Measurements from ENCODE around the gene FOXP4. TPM values are rescaled to one million over a fixed set of nuclear protein-coding genes. Genes with fewer than 3 reads are reported as not detected.

The FOXP4 gene
- total RNA-seq, 1 donor from 2014 or later, result 2.7 TPM

DNA sequence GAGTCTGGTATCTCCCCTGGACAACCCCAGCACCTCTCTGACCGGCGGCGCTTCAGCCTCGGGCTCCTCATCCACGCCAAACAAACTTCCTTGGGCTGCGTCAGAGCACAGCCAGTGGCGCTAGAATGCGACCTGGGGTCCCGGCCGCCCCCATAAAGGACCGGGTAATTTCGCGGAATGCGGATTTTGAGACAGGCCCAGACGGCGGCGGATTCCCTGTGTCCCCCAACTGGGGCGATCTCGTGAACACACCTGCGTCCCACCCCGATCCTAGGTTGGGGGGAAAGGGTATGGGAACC is 1.6 kb downstream of the FOXP4 start:
- H3K27ac Mint-ChIP-seq, result no peak overlapping the region

DNA sequence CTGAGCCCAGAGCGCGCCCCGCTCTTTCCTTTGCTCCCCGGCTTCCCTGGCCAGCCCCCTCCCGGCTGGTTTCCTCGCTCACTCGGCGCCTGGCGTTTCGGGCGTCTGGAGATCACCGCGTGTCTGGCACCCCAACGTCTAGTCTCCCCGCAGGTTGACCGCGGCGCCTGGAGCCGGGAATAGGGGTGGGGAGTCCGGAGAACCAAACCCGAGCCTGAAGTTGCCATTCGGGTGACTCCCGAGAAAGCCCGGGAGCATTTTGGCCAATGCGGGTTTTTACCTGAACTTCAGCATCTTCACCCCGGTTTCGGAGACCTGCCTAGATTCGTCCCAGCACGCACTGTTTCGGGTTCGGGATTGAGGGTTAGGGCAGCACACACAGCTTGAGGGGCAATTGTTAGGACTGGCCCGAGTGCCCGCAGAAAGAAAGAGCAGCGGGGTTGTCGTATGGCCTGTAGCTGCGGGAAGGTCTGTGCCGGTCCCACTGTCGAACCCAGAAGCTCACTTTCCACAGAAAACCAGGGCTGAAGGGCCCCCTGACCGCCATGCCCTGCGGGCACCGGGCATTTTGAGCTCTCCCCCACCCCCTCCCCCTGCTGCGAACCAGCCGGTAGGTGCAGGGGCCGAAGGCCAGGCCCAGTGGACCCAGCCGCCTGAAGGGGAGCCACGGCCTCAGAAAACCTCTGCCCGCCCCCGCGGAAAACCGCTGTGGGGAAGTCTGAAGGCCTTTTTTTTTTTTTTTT is 2.1 kb downstream of the FOXP4 start:
- Histone ChIP-seq H3K36me3 (no peaks in the 10 kb centered on the region), H3K79me2 (ENCODE audit: low read depth) (peaks cover 65% of the 10 kb centered on the region), H3F3A (ENCODE audit: low read depth) (peaks cover 20% of the 10 kb centered on the region), H3K27me3 (peaks cover 87% of the 10 kb centered on the region), H3K4me1 (peaks cover 64% of the 10 kb centered on the region), H3K9me3 (ENCODE audit: low read depth) (no peaks in the 10 kb centered on the region), H3K4me3 (peak overlapping the region; percentile 89), H2AFZ (replicated peaks) (no peak overlapping the region), H3K4me2 (peak overlapping the region; percentile 97), H3K27ac (no peak overlapping the region), H4K20me1 (ENCODE audit: low read depth) (peaks cover 74% of the 10 kb centered on the region), H3K9ac (no peak overlapping the region)
- TF ChIP-seq, protein P1, sequence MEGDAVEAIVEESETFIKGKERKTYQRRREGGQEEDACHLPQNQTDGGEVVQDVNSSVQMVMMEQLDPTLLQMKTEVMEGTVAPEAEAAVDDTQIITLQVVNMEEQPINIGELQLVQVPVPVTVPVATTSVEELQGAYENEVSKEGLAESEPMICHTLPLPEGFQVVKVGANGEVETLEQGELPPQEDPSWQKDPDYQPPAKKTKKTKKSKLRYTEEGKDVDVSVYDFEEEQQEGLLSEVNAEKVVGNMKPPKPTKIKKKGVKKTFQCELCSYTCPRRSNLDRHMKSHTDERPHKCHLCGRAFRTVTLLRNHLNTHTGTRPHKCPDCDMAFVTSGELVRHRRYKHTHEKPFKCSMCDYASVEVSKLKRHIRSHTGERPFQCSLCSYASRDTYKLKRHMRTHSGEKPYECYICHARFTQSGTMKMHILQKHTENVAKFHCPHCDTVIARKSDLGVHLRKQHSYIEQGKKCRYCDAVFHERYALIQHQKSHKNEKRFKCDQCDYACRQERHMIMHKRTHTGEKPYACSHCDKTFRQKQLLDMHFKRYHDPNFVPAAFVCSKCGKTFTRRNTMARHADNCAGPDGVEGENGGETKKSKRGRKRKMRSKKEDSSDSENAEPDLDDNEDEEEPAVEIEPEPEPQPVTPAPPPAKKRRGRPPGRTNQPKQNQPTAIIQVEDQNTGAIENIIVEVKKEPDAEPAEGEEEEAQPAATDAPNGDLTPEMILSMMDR (IDR thresholded peaks at IDR 0.05), result no peak
- TF ChIP-seq EZH2 (IDR thresholded peaks at IDR 0.05), result peak; percentile 97
- peak; percentile 93 for TF ChIP-seq EZH2phosphoT487 (IDR thresholded peaks at IDR 0.05)
- peaks cover 70% of the 10 kb centered on the region for H3K4me1 Mint-ChIP-seq
- H3K36me3 Mint-ChIP-seq, result peaks cover 24% of the 10 kb centered on the region
- peak overlapping the region; percentile 100 for H3K4me3 Mint-ChIP-seq
- no peak overlapping the region for H3K27ac Mint-ChIP-seq
- no peaks in the 10 kb centered on the region for H3K9me3 Mint-ChIP-seq
- DNase-seq (ENCODE audit: low spot score), result no peak
- H3K27me3 Mint-ChIP-seq (ENCODE audit: insufficient read depth, low read depth), result peaks cover 6% of the 10 kb centered on the region

More for the DNA sequence above, 1.6 kb downstream of the FOXP4 start:
- DNase-seq (ENCODE audit: low spot score), result peak; percentile 44
- Histone ChIP-seq H3K4me2 (peak overlapping the region; percentile 97), H4K20me1 (ENCODE audit: low read depth) (peaks cover 69% of the 10 kb centered on the region), H3F3A (ENCODE audit: low read depth) (peaks cover 18% of the 10 kb centered on the region), H3K27me3 (peaks cover 89% of the 10 kb centered on the region), H3K4me1 (peaks cover 58% of the 10 kb centered on the region), H3K36me3 (no peaks in the 10 kb centered on the region), H2AFZ (replicated peaks) (no peak overlapping the region), H3K9me3 (ENCODE audit: low read depth) (no peaks in the 10 kb centered on the region), H3K79me2 (ENCODE audit: low read depth) (peaks cover 60% of the 10 kb centered on the region), H3K4me3 (peak overlapping the region; percentile 89), H3K27ac (no peak overlapping the region), H3K9ac (no peak overlapping the region)
- H3K4me3 Mint-ChIP-seq, result peak overlapping the region; percentile 100
- TF ChIP-seq, protein P1 (IDR thresholded peaks at IDR 0.05), result no peak
- TF ChIP-seq EZH2phosphoT487 (IDR thresholded peaks at IDR 0.05) (no peak), EZH2 (IDR thresholded peaks at IDR 0.05) (no peak)
- peaks cover 23% of the 10 kb centered on the region for H3K36me3 Mint-ChIP-seq
- H3K9me3 Mint-ChIP-seq, result no peaks in the 10 kb centered on the region
- peaks cover 6% of the 10 kb centered on the region for H3K27me3 Mint-ChIP-seq (ENCODE audit: insufficient read depth, low read depth)
- H3K4me1 Mint-ChIP-seq, result peaks cover 69% of the 10 kb centered on the region

DNA sequence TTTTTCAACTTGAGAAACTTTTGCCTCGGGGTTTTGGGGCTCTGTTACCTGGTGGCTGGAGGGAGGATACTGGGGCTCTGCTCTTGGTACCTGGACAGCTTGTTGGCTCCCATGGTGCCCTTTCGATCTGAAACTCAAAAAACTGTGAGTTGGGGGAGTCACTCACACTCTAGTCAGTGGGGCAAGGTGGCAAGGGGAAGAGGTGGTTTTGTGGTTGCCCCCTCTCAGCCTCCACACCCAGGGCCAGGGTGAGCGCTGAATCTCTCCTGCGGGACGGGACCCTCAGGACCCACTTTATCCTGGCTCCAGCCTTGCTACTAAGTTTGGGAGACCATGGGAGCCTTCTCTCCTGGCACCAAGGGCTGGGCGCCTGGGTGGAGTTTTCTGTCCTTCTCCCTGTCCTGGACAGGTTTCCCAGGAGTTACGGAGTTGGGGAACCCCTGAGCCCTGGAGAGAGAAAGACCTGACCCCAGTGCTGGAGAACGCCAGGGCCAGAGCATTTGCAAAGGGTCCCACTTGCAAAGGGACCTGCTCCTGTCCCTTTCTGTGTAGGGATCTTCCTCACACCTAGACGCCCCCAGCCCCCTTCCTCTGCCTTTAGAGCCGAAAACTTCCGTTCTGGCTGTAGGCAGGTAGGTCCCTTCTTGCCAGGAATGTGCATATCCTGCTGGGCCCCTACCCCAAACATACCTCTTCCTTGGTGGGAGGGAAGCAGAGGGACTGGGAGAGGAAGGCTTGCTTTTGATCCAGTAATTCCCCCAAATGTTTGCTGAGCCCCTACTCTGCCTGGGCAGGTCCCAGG is 2.9 kb downstream of the FOXP4 start:
- peaks cover 63% of the 10 kb centered on the region for H3K4me1 ChIP-seq
- H3K79me2 ChIP-seq (ENCODE audit: low read depth), result peaks cover 65% of the 10 kb centered on the region
- TF ChIP-seq, protein P1 (IDR thresholded peaks at IDR 0.05), result no peak
- TF ChIP-seq EZH2phosphoT487 (IDR thresholded peaks at IDR 0.05) (no peak), EZH2 (IDR thresholded peaks at IDR 0.05) (no peak)
- Mint-ChIP-seq H3K27ac (peak overlapping the region; percentile 79), H3K4me1 (peaks cover 69% of the 10 kb centered on the region), H3K27me3 (ENCODE audit: insufficient read depth, low read depth) (peaks cover 6% of the 10 kb centered on the region), H3K9me3 (no peaks in the 10 kb centered on the region), H3K36me3 (peaks cover 28% of the 10 kb centered on the region), H3K4me3 (peak overlapping the region; percentile 100)
- H3K27ac ChIP-seq, result no peak overlapping the region
- H3K9me3 ChIP-seq (ENCODE audit: low read depth), result no peaks in the 10 kb centered on the region
- H4K20me1 ChIP-seq (ENCODE audit: low read depth), result peaks cover 79% of the 10 kb centered on the region
- no peak for DNase-seq (ENCODE audit: low spot score)
- no peak overlapping the region for H3K9ac ChIP-seq
- H3K4me2 ChIP-seq, result peak overlapping the region; percentile 97
- H3F3A ChIP-seq (ENCODE audit: low read depth), result peaks cover 17% of the 10 kb centered on the region
- no peak overlapping the region for H2AFZ ChIP-seq (replicated peaks)
- H3K4me3 ChIP-seq, result peak overlapping the region; percentile 89
- H3K27me3 ChIP-seq, result peaks cover 87% of the 10 kb centered on the region
- no peaks in the 10 kb centered on the region for H3K36me3 ChIP-seq

All from neural progenitor cell (in vitro differentiated cells).